Hematopoietic multipotent progenitor cell treated with erythropoietin and hydrocortisone succinate and interleukin-3 and kit ligand, for 8 days (in vitro differentiated cells): Measurements from ENCODE around the gene WDR33.

Experiments
- DNase-seq: peaks from one replicate; pipeline ENCODE4 v3.0.0-alpha.2; 2015

The WDR33 gene

GRCh38 chr2:127670055-127670956 is 140.7 kb downstream of the WDR33 start:
- no peak for DNase-seq

GRCh38 chr2:127669056-127669455 is 141.9 kb downstream of the WDR33 start:
- DNase-seq: no peak

- DNase-seq: no peak
Observed at GRCh38 chr2:127665267-127665893, 145.6 kb downstream of the WDR33 start.

- DNase-seq: no peak
Observed at GRCh38 chr2:127664895-127665225, 146.1 kb downstream of the WDR33 start.

- no peak for DNase-seq
Observed at GRCh38 chr2:127664065-127664894, 146.7 kb downstream of the WDR33 start.

GRCh38 chr2:127663566-127664064 is 147.4 kb downstream of the WDR33 start:
- no peak for DNase-seq

GRCh38 chr2:127662937-127663565 is 147.9 kb downstream of the WDR33 start:
- no peak for DNase-seq

- DNase-seq: no peak
Observed at GRCh38 chr2:127661949-127662510, 148.9 kb downstream of the WDR33 start.

- no peak for DNase-seq
Observed at GRCh38 chr2:127661072-127661649, 149.8 kb downstream of the WDR33 start.

GRCh38 chr2:127660291-127660578 is 150.7 kb downstream of the WDR33 start:
- no peak for DNase-seq

- DNase-seq: no peak
Observed at GRCh38 chr2:127659408-127660290, 151.3 kb downstream of the WDR33 start.

GRCh38 chr2:127658641-127659407 is 152.1 kb downstream of the WDR33 start:
- no peak for DNase-seq

GRCh38 chr2:127658146-127658545 is 152.8 kb downstream of the WDR33 start:
- no peak for DNase-seq

GRCh38 chr2:127657232-127657595 is 153.8 kb downstream of the WDR33 start:
- no peak for DNase-seq

GRCh38 chr2:127656569-127657231 is 154.3 kb downstream of the WDR33 start:
- no peak for DNase-seq

- DNase-seq: no peak
Observed at GRCh38 chr2:127655209-127656073, 155.5 kb downstream of the WDR33 start.

- no peak for DNase-seq
Observed at GRCh38 chr2:127654838-127655175, 156.2 kb downstream of the WDR33 start.

- DNase-seq: no peak
Observed at GRCh38 chr2:127654084-127654837, 156.7 kb downstream of the WDR33 start.
